Lower lobe of right lung (tissue), 2 donors: ENCODE results near the gene FN3KRP. TPM values are rescaled to one million over a fixed set of nuclear protein-coding genes. Genes with fewer than 3 reads are reported as not detected.

ENCODE experiments used
- ATAC-seq, 2 donors: fragments of 200-7000 bp; cut with Tn5 transposase; one replicate each; pipeline ENCODE4 v1.9.1; 2020 to 2022; ENCODE audit warnings: mild to moderate bottlenecking in 2 of 2, moderate library complexity in 2 of 2
- DNase-seq: peaks from one replicate; pipeline ENCODE4 v3.0.0-alpha.2; 2020
- H3K27ac ChIP-seq: fragments of 200-600 bp; one replicate; pipeline ENCODE4 v1.8.0; 2022
- H3K27me3 ChIP-seq: fragments of 200-600 bp; one replicate; pipeline ENCODE4 v1.8.0; 2022; ENCODE audit warnings: low read depth
- H3K36me3 ChIP-seq: fragments of 200-600 bp; one replicate; pipeline ENCODE4 v1.8.0; 2022; ENCODE audit warnings: mild to moderate bottlenecking
- H3K4me1 ChIP-seq: fragments of 200-600 bp; one replicate; pipeline ENCODE4 v1.8.0; 2022
- H3K4me3 ChIP-seq: fragments of 200-600 bp; one replicate; pipeline ENCODE4 v1.8.0; 2022; ENCODE audit warnings: mild to moderate bottlenecking
- H3K9me3 ChIP-seq: fragments of 200-600 bp; one replicate; pipeline ENCODE4 v1.8.0; 2022
- CTCF ChIP-seq: fragments of 200-600 bp; IDR thresholded peaks from one replicate; pipeline ENCODE4 v1.8.0; 2022; ENCODE audit warnings: antibody characterized with exemption, mild to moderate bottlenecking
- intact Hi-C: fragments of 100-400 bp; cut with DNase I; formaldehyde crosslinking; loops from one replicate; pipeline ENCODE4 v1.11.0; 2022
- long read RNA-seq: library from polyadenylated mRNA; unstranded; transcript quantifications from one replicate; pipeline ENCODE4 v2.0.0, GENCODE V29; 2021
- total RNA-seq: library from RNA; stranded (reverse); fragmentation: NEBNext Ultra II Directional; extraction: Animal tissue kit (Norgen Biotek cat#: 25700); gene quantifications from one replicate; pipeline ENCODE4 v1.2.1, GENCODE V29; 2021
- donor health status: DM: no; HTN: yes; CAD: no; lungs with severe emphysema.

Gene FN3KRP
- total RNA-seq, result 28.1 TPM
- long read RNA-seq, transcript FN3KRP-201 (6 exons, 1,849 nt), result major isoform, 74 of 85 reads
- long read RNA-seq, partial matches to known transcripts, result 1 of 85 reads
- long read RNA-seq, other reads (novel, unspliced or antisense), result 9 of 85 reads

- Histone ChIP-seq H3K9me3 (no peaks in the 10 kb centered on the region), H3K4me3 (peak within 1 kb of the TSS; percentile 97), H3K27ac (peak within 1 kb of the TSS; percentile 72), H3K27me3 (no peaks in the 10 kb centered on the region), H3K36me3 (peaks cover 27% of the 10 kb centered on the region), H3K4me1 (peaks cover 14% of the 10 kb centered on the region)
- ATAC-seq (peak; percentile 95 to 98), DNase-seq (peak; percentile 97)
- no peak for TF ChIP-seq CTCF
- intact Hi-C loops, result no loop called here
Observed at GRCh38 chr17:82716203-82717010, at the start of gene FN3KRP. FN3KRP (plus strand) TSS chr17:82716706; CDS start chr17:82716756, 50 bp downstream.

- no peak for DNase-seq
- no peaks in the 10 kb centered on the region for H3K9me3 ChIP-seq
- H3K27ac ChIP-seq, result no peak overlapping the region
- no peaks in the 10 kb centered on the region for H3K4me1 ChIP-seq
- H3K4me3 ChIP-seq, result no peak overlapping the region
- H3K36me3 ChIP-seq, result no peaks in the 10 kb centered on the region
- intact Hi-C loops, result no loop called here
- no peak for TF ChIP-seq CTCF
- no peaks in the 10 kb centered on the region for H3K27me3 ChIP-seq
- no peak for ATAC-seq
Observed at GRCh38 chr17:82666931-82667667, 49.4 kb upstream of the FN3KRP start.

- Histone ChIP-seq H3K4me3 (no peak overlapping the region), H3K9me3 (no peaks in the 10 kb centered on the region), H3K36me3 (no peaks in the 10 kb centered on the region), H3K27ac (no peak overlapping the region), H3K4me1 (no peaks in the 10 kb centered on the region), H3K27me3 (no peaks in the 10 kb centered on the region)
- no peak for ATAC-seq
- TF ChIP-seq CTCF, result no peak
- intact Hi-C loops, result no loop called here
- no peak for DNase-seq
Observed at GRCh38 chr17:82667668-82668000, 48.9 kb upstream of the FN3KRP start.

- no peaks in the 10 kb centered on the region for H3K9me3 ChIP-seq
- ATAC-seq (no peak), DNase-seq (no peak)
- H3K4me3 ChIP-seq, result no peak overlapping the region
- no peak overlapping the region for H3K27ac ChIP-seq
- no peaks in the 10 kb centered on the region for H3K36me3 ChIP-seq
- no peaks in the 10 kb centered on the region for H3K27me3 ChIP-seq
- H3K4me1 ChIP-seq, result no peaks in the 10 kb centered on the region
- intact Hi-C loops, result no loop called here
- no peak for TF ChIP-seq CTCF
Observed at GRCh38 chr17:82668024-82668630, 48.4 kb upstream of the FN3KRP start.

- Histone ChIP-seq H3K27ac (peak overlapping the region; percentile 44), H3K4me1 (no peaks in the 10 kb centered on the region), H3K4me3 (no peak overlapping the region), H3K27me3 (no peaks in the 10 kb centered on the region), H3K9me3 (no peaks in the 10 kb centered on the region), H3K36me3 (no peaks in the 10 kb centered on the region)
- intact Hi-C loops, result no loop called here
- peak; percentile 56 for TF ChIP-seq CTCF
- peak; percentile 93 for ATAC-seq
- DNase-seq, result peak; percentile 80
Observed at GRCh38 chr17:82668631-82669099, 47.8 kb upstream of the FN3KRP start.
